Ascending aorta (tissue), 2 donors: ENCODE measurements around the gene ACER1. TPM values are rescaled to one million over a fixed set of nuclear protein-coding genes. Genes with fewer than 3 reads are reported as not detected.

Experiments used
- DNase-seq, 2 donors: peaks; one replicate each; pipeline ENCODE4 v3.0.0-alpha.2; 2019; ENCODE audit warnings: low spot score in 2 of 2
- H3K27ac ChIP-seq, 2 donors: fragments of 200-600 bp; sonication (generic); one replicate each; pipeline ENCODE4 v1.5.1; 2016 to 2017; ENCODE audit warnings: mild to moderate bottlenecking in 1 of 2
- H3K27me3 ChIP-seq: fragments of 200-600 bp; sonication (generic); one replicate; pipeline ENCODE4 v1.5.1; 2017
- H3K36me3 ChIP-seq, 2 donors: fragments of 200-600 bp; sonication (generic); one replicate each; pipeline ENCODE4 v1.5.1; 2016
- H3K4me1 ChIP-seq, 2 donors: fragments of 200-600 bp; sonication (generic); one replicate each; pipeline ENCODE4 v1.5.1; 2016 to 2017; ENCODE audit warnings: mild to moderate bottlenecking in 1 of 2
- H3K4me3 ChIP-seq, 2 donors: fragments of 200-600 bp; sonication (generic); one replicate each; pipeline ENCODE4 v1.5.1; 2016 to 2017; ENCODE audit warnings: mild to moderate bottlenecking in 1 of 2
- H3K9me3 ChIP-seq, 2 donors: fragments of 200-600 bp; sonication (generic); one replicate each; pipeline ENCODE4 v1.5.1; 2016
- CTCF ChIP-seq, 3 experiments: fragments of 200-600 bp in 2 of 3; fragments of 450-650 bp in 1 of 3; sonication (generic) in 2 of 3; IDR thresholded peaks; one replicate each; pipeline ENCODE4 v1.5.1; 2016 to 2019; ENCODE audit warnings: antibody characterized with exemption in 3 of 3, mild to moderate bottlenecking in 1 of 3, moderate library complexity in 1 of 3
- intact Hi-C: fragments of 100-400 bp; cut with DNase I; formaldehyde crosslinking; loops from one replicate; pipeline ENCODE4 v1.15.1; 2023
- total RNA-seq: library from RNA; depleted of rRNA; stranded (reverse); fragments of >200 nt; gene quantifications from one replicate; pipeline ENCODE4 v1.1.0, GENCODE V29; 2016

The ACER1 gene
- total RNA-seq, 1 donor from 2014 or later: not detected

- Histone ChIP-seq H3K9me3 (no peaks in the 10 kb centered on the region), H3K4me1 (no peaks in the 10 kb centered on the region), H3K36me3 (no peaks in the 10 kb centered on the region), H3K4me3 (no peak overlapping the region), H3K27me3 (no peaks in the 10 kb centered on the region), H3K27ac (no peak overlapping the region)
- intact Hi-C loops: no loop called here
- TF ChIP-seq CTCF (IDR thresholded peaks at IDR 0.05): no peak
- DNase-seq: no peak
These were observed 1.3 kb upstream of the ACER1 start for GRCh38 chr19:6334490-6335285.

- Histone ChIP-seq H3K4me1 (no peaks in the 10 kb centered on the region), H3K27me3 (no peaks in the 10 kb centered on the region), H3K9me3 (no peaks in the 10 kb centered on the region), H3K27ac (no peak overlapping the region), H3K36me3 (no peaks in the 10 kb centered on the region), H3K4me3 (no peak overlapping the region)
- DNase-seq: no peak
- intact Hi-C loops: no loop called here
- no peak for TF ChIP-seq CTCF (IDR thresholded peaks at IDR 0.05)
These were observed 6.6 kb downstream of the ACER1 start for GRCh38 chr19:6326815-6327214.

DNA sequence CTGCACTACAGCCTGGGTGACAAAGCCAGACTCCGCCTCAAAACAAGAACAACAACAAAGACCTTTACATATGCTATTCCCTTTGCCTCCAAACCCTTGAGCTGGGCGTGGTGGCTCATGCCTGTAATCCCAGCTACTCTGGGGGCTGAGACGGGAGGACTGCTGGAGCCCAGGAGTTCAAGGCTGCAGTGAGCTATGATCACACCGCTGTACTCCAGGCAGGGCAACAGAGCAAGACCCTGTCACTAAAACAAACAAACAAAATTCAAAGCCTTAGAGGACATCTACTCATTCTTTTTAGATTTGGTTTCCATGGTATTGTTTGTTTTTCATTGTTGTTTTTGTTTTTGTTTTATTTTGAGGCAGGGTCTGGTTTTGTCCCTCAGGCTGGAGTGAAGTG, 7.8 kb downstream of the ACER1 start:
- TF ChIP-seq CTCF (IDR thresholded peaks at IDR 0.05): no peak
- Histone ChIP-seq H3K36me3 (no peaks in the 10 kb centered on the region), H3K4me3 (no peak overlapping the region), H3K4me1 (no peaks in the 10 kb centered on the region), H3K27me3 (no peaks in the 10 kb centered on the region), H3K27ac (no peak overlapping the region), H3K9me3 (no peaks in the 10 kb centered on the region)
- DNase-seq: no peak
- intact Hi-C loops: no loop called here

DNA sequence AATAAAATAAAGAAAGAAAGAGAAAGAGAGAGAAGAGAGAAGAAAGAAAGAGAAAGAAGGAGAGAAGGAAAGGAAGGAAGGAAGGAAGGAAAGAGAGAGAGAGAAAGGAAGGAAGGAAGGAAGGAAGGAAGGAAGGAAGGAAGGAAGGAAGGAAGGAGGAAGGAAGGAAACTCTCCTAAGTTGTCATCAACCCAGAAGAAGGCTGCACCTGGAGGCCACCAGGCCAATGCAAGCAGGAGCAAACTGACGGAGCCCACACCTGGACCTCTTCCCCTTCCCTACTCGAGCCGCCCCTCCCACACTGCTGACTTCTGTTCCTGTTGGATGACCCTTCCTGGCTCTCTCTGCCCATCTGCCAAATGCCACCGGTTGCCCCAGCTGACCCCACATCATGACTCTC, 8.7 kb downstream of the ACER1 start:
- Histone ChIP-seq H3K9me3 (no peaks in the 10 kb centered on the region), H3K36me3 (no peaks in the 10 kb centered on the region), H3K27me3 (no peaks in the 10 kb centered on the region), H3K4me3 (no peak overlapping the region), H3K4me1 (no peaks in the 10 kb centered on the region), H3K27ac (no peak overlapping the region)
- intact Hi-C loops: no loop called here
- no peak for TF ChIP-seq CTCF (IDR thresholded peaks at IDR 0.05)
- DNase-seq: no peak

DNA sequence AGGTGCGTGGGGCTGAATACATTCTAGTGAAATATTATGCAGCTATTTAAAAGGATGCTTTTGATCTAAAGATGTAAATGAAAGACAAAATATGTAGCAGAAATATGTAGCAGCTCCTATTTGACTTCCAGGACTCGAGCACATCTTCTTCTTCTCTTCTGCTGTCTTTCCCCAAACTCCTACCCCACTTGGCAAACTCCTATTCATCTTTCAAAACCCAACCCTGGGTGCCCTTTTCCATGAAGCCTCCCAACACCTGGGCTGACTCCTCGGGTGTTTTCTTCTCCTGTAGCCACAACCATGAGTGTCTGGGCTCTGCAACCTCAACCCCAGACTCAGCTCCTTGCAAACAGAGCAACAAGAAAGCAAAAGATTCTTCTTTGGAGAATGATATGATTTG, 11.1 kb downstream of the ACER1 start:
- Histone ChIP-seq H3K36me3 (no peaks in the 10 kb centered on the region), H3K27ac (no peak overlapping the region), H3K27me3 (no peaks in the 10 kb centered on the region), H3K4me1 (no peaks in the 10 kb centered on the region), H3K9me3 (no peaks in the 10 kb centered on the region), H3K4me3 (no peak overlapping the region)
- no peak for DNase-seq
- TF ChIP-seq CTCF (IDR thresholded peaks at IDR 0.05): no peak
- intact Hi-C loops: no loop called here
